ENCODE results near the gene DOCK1.

Gene DOCK1

GRCh38 chr10:127195041-127195506 lies 289.8 kb downstream of the DOCK1 start:
- Histone ChIP-seq H3K9me3 (replicated peaks; ENCODE audit: low read length) (no peaks in the 10 kb centered on the region), H3K4me2 (ENCODE audit: low read length) (peak overlapping the region; percentile 96), H3K4me3 (ENCODE audit: low read length) (peak overlapping the region; percentile 72), H3K36me3 (ENCODE audit: insufficient read depth, low read length) (no peaks in the 10 kb centered on the region), H3K9ac (ENCODE audit: low read depth, low read length) (peak overlapping the region; percentile 62), H3K4me1 (ENCODE audit: control insufficient read depth, insufficient read depth, low read length) (peaks cover 18% of the 10 kb centered on the region), H3K27me3 (ENCODE audit: control insufficient read depth, insufficient read depth, low read length) (no peaks in the 10 kb centered on the region)

DNA sequence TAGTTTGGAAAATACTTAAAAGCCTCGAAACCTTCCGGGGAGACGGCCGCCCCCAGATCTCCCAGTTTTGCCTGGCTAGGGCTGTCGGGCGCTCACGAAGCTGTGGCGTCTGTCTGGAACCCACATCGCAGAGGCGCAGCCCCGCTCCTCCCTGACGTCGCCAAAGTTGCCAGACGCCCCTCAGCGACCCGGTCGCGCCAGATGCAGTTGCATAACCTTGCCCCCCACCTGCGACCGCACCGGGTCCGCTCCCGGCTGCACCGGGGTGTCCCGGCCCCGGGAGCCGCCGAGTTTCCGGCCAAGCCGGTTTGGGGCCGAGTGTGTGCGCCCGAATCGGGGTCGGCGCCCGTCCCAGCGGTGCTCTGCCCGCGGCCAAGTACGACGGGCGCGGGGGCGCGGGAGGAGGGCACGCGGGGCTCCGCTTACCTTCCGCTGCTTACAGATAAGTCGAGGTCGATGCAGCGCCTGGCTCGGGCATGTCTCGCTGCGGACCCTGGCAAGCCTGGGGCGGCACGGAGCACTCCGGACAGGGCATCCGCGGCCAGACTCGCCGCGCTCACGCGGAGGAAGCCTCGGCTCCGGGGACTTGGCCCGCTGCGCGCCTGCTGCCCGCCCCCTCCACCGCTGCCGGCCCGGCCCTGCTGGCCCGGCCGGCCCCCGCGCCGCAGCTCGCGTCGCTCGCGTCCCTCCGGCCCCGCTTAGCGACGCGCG lies 290.5 kb downstream of the DOCK1 start:
- no peaks in the 10 kb centered on the region for H3K27me3 ChIP-seq (ENCODE audit: control insufficient read depth, insufficient read depth, low read length)
- H3K4me2 ChIP-seq (ENCODE audit: low read length) = peak overlapping the region; percentile 96
- H3K36me3 ChIP-seq (ENCODE audit: insufficient read depth, low read length) = no peaks in the 10 kb centered on the region
- no peaks in the 10 kb centered on the region for H3K9me3 ChIP-seq (replicated peaks; ENCODE audit: low read length)
- peak overlapping the region; percentile 62 for H3K9ac ChIP-seq (ENCODE audit: low read depth, low read length)
- H3K4me1 ChIP-seq (ENCODE audit: control insufficient read depth, insufficient read depth, low read length) = peaks cover 18% of the 10 kb centered on the region
- H3K4me3 ChIP-seq (ENCODE audit: low read length) = peak overlapping the region; percentile 72

GRCh38 chr10:127196282-127197153 lies 291.3 kb downstream of the DOCK1 start, which contains the start of gene INSYN2A:
Gene INSYN2A, minus strand, starts transcription at chr10:127196591. Its CDS starts 20,196 bp downstream, at chr10:127176395.
- peak within 1 kb of the TSS; percentile 72 for H3K4me3 ChIP-seq (ENCODE audit: low read length)
- no peaks in the 10 kb centered on the region for H3K9me3 ChIP-seq (replicated peaks; ENCODE audit: low read length)
- H3K36me3 ChIP-seq (ENCODE audit: insufficient read depth, low read length) = no peaks in the 10 kb centered on the region
- H3K4me1 ChIP-seq (ENCODE audit: control insufficient read depth, insufficient read depth, low read length) = peaks cover 18% of the 10 kb centered on the region
- no peaks in the 10 kb centered on the region for H3K27me3 ChIP-seq (ENCODE audit: control insufficient read depth, insufficient read depth, low read length)
- peak within 1 kb of the TSS; percentile 62 for H3K9ac ChIP-seq (ENCODE audit: low read depth, low read length)
- peak within 1 kb of the TSS; percentile 96 for H3K4me2 ChIP-seq (ENCODE audit: low read length)

GRCh38 chr10:127197154-127197432 lies 291.9 kb downstream of the DOCK1 start:
- no peaks in the 10 kb centered on the region for H3K27me3 ChIP-seq (ENCODE audit: control insufficient read depth, insufficient read depth, low read length)
- H3K9me3 ChIP-seq (replicated peaks; ENCODE audit: low read length) = no peaks in the 10 kb centered on the region
- peaks cover 18% of the 10 kb centered on the region for H3K4me1 ChIP-seq (ENCODE audit: control insufficient read depth, insufficient read depth, low read length)
- no peaks in the 10 kb centered on the region for H3K36me3 ChIP-seq (ENCODE audit: insufficient read depth, low read length)
- peak overlapping the region; percentile 72 for H3K4me3 ChIP-seq (ENCODE audit: low read length)
- peak overlapping the region; percentile 96 for H3K4me2 ChIP-seq (ENCODE audit: low read length)
- peak overlapping the region; percentile 57 for H3K9ac ChIP-seq (ENCODE audit: low read depth, low read length)

- H3K4me3 ChIP-seq (ENCODE audit: low read length) = no peak overlapping the region
- no peaks in the 10 kb centered on the region for H3K27me3 ChIP-seq (ENCODE audit: control insufficient read depth, insufficient read depth, low read length)
- H3K4me1 ChIP-seq (ENCODE audit: control insufficient read depth, insufficient read depth, low read length) = peaks cover 25% of the 10 kb centered on the region
- H3K4me2 ChIP-seq (ENCODE audit: low read length) = no peak overlapping the region
- H3K9ac ChIP-seq (ENCODE audit: low read depth, low read length) = no peak overlapping the region
- H3K36me3 ChIP-seq (ENCODE audit: insufficient read depth, low read length) = no peaks in the 10 kb centered on the region
- H3K9me3 ChIP-seq (replicated peaks; ENCODE audit: low read length) = no peaks in the 10 kb centered on the region
These were observed 293.1 kb downstream of the DOCK1 start for GRCh38 chr10:127198307-127198706.

DNA sequence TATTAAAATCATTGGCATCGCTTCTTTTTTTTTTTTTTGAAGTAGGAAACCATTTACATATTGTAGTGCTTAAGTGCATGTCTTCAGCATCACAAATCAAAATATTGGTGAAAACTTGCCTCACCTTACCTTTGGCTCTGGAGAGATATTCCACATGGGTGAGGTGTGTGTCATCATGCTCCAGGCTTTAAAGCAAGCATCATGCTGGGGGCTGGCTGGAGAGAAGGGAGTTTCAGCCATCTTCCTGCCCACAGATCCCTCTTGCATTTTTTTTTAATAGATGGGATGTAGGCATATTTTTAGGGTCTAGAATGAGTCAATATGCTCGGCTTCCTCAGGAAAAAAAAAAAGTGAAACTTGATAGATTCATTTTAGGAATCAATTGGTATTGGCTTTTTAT lies 293.5 kb downstream of the DOCK1 start:
- Histone ChIP-seq H3K27me3 (ENCODE audit: control insufficient read depth, insufficient read depth, low read length) (no peaks in the 10 kb centered on the region), H3K9ac (ENCODE audit: low read depth, low read length) (no peak overlapping the region), H3K4me3 (ENCODE audit: low read length) (no peak overlapping the region), H3K9me3 (replicated peaks; ENCODE audit: low read length) (no peaks in the 10 kb centered on the region), H3K4me1 (ENCODE audit: control insufficient read depth, insufficient read depth, low read length) (peaks cover 28% of the 10 kb centered on the region), H3K36me3 (ENCODE audit: insufficient read depth, low read length) (no peaks in the 10 kb centered on the region), H3K4me2 (ENCODE audit: low read length) (no peak overlapping the region)

DNA sequence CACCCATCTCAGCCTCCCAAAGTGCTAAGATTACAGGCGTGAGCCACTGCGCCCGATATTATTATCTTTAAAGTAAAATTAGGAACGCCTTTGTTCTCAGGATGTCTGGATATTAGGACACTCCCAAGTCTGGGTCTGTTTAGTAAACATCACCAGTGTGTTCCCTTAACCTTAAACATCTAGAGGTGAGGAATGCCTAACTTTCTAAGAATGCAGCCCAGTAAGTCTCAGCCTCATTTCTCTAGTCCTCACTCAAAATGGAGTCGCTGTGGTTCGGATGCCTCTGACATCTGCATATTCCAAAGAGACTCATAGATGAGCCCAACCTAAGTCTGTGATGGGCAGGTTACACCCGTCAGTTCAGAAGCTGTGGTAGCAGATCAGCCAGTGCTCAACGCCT lies 295.4 kb downstream of the DOCK1 start:
- Histone ChIP-seq H3K9me3 (replicated peaks; ENCODE audit: low read length) (no peaks in the 10 kb centered on the region), H3K4me1 (ENCODE audit: control insufficient read depth, insufficient read depth, low read length) (peaks cover 22% of the 10 kb centered on the region), H3K36me3 (ENCODE audit: insufficient read depth, low read length) (peaks cover 3% of the 10 kb centered on the region), H3K9ac (ENCODE audit: low read depth, low read length) (no peak overlapping the region), H3K27me3 (ENCODE audit: control insufficient read depth, insufficient read depth, low read length) (no peaks in the 10 kb centered on the region), H3K4me3 (ENCODE audit: low read length) (no peak overlapping the region), H3K4me2 (ENCODE audit: low read length) (no peak overlapping the region)

DNA sequence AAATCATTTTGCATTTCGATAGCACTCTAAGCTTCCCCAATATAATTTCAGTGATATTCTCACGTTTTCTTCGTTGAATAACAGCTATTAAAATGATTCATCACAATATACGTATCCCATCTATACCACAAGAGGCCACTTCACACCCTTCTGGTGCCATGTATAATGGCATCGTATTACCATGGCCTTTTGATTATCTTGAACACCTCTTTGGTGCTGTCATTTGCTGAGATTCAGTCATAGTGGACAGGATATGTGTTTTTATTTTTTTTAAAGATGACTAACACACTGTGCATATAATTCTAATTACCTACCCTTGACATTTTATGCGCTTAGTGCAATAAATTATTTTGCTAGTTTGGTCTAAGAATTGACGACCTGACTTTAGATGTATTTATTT lies 297.8 kb downstream of the DOCK1 start:
- no peaks in the 10 kb centered on the region for H3K27me3 ChIP-seq (ENCODE audit: control insufficient read depth, insufficient read depth, low read length)
- no peak overlapping the region for H3K4me3 ChIP-seq (ENCODE audit: low read length)
- no peak overlapping the region for H3K9ac ChIP-seq (ENCODE audit: low read depth, low read length)
- no peaks in the 10 kb centered on the region for H3K9me3 ChIP-seq (replicated peaks; ENCODE audit: low read length)
- H3K4me2 ChIP-seq (ENCODE audit: low read length) = peak overlapping the region; percentile 33
- peaks cover 3% of the 10 kb centered on the region for H3K36me3 ChIP-seq (ENCODE audit: insufficient read depth, low read length)
- peaks cover 10% of the 10 kb centered on the region for H3K4me1 ChIP-seq (ENCODE audit: control insufficient read depth, insufficient read depth, low read length)

DNA sequence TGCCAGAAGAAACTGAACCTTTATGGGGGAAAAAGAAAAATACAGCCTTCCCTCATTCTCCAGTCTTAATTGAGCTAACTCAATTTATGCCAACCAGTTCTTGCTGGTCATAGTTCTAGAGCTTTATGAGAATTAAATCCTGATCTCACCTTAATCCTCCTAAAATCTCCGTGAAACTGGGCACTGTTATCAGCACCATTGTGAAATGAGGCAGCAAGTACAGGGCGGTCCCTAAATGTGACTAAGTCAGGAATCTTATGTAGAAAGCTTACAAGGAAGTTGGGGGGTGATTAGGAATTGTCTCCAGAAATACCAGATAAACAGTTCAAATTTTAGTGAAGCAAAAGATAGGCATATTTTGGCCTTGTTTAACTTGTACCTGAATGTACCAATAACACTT lies 301.9 kb downstream of the DOCK1 start:
- Histone ChIP-seq H3K4me2 (ENCODE audit: low read length) (no peak overlapping the region), H3K36me3 (ENCODE audit: insufficient read depth, low read length) (peaks cover 3% of the 10 kb centered on the region), H3K4me1 (ENCODE audit: control insufficient read depth, insufficient read depth, low read length) (peaks cover 10% of the 10 kb centered on the region), H3K9ac (ENCODE audit: low read depth, low read length) (no peak overlapping the region), H3K4me3 (ENCODE audit: low read length) (no peak overlapping the region), H3K9me3 (replicated peaks; ENCODE audit: low read length) (no peaks in the 10 kb centered on the region), H3K27me3 (ENCODE audit: control insufficient read depth, insufficient read depth, low read length) (no peaks in the 10 kb centered on the region)

- no peaks in the 10 kb centered on the region for H3K27me3 ChIP-seq (ENCODE audit: control insufficient read depth, insufficient read depth, low read length)
- H3K9ac ChIP-seq (ENCODE audit: low read depth, low read length) = no peak overlapping the region
- H3K36me3 ChIP-seq (ENCODE audit: insufficient read depth, low read length) = no peaks in the 10 kb centered on the region
- H3K4me3 ChIP-seq (ENCODE audit: low read length) = no peak overlapping the region
- no peak overlapping the region for H3K4me2 ChIP-seq (ENCODE audit: low read length)
- no peaks in the 10 kb centered on the region for H3K4me1 ChIP-seq (ENCODE audit: control insufficient read depth, insufficient read depth, low read length)
- no peaks in the 10 kb centered on the region for H3K9me3 ChIP-seq (replicated peaks; ENCODE audit: low read length)
These were observed 305.8 kb downstream of the DOCK1 start for GRCh38 chr10:127210936-127211466.

GRCh38 chr10:127215866-127216265 lies 310.6 kb downstream of the DOCK1 start:
- Histone ChIP-seq H3K27me3 (ENCODE audit: control insufficient read depth, insufficient read depth, low read length) (no peaks in the 10 kb centered on the region), H3K4me2 (ENCODE audit: low read length) (no peak overlapping the region), H3K4me1 (ENCODE audit: control insufficient read depth, insufficient read depth, low read length) (peaks cover 12% of the 10 kb centered on the region), H3K9me3 (replicated peaks; ENCODE audit: low read length) (no peaks in the 10 kb centered on the region), H3K9ac (ENCODE audit: low read depth, low read length) (no peak overlapping the region), H3K36me3 (ENCODE audit: insufficient read depth, low read length) (no peaks in the 10 kb centered on the region), H3K4me3 (ENCODE audit: low read length) (no peak overlapping the region)

Measured in skeletal muscle satellite cell (primary cell).